ENCODE results near the gene BUD13. TPM values are rescaled to one million over a fixed set of nuclear protein-coding genes. Genes with fewer than 3 reads are reported as not detected.

The BUD13 gene
- total RNA-seq, 2 donors from 2014 or later, result 8.1 to 8.2 TPM

GRCh38 chr11:116729501-116730240, 43.1 kb downstream of the BUD13 start:
- DNase-seq, result no peak
- no peak for ATAC-seq
- intact Hi-C loops (cut with DNase I), result no loop called here

GRCh38 chr11:116727990-116728389, 44.8 kb downstream of the BUD13 start:
- ATAC-seq (no peak), DNase-seq (no peak)
- intact Hi-C loops (cut with DNase I), result no loop called here

- ATAC-seq, result peak in 1 of 2 donors; percentile 48
- no peak for DNase-seq
These were observed 47.2 kb downstream of the BUD13 start for GRCh38 chr11:116725434-116726221.

GRCh38 chr11:116724813-116725212, 48.0 kb downstream of the BUD13 start:
- intact Hi-C loops (cut with DNase I), result no loop called here
- DNase-seq, result no peak
- no peak for ATAC-seq

More at GRCh38 chr11:116725434-116726221, 47.2 kb downstream of the BUD13 start:
- intact Hi-C loops (cut with DNase I), result no loop called here

GRCh38 chr11:116723511-116723910, 49.3 kb downstream of the BUD13 start:
- intact Hi-C loops (cut with DNase I), result no loop called here
- no peak for DNase-seq
- no peak for ATAC-seq

GRCh38 chr11:116721988-116722387, 50.8 kb downstream of the BUD13 start:
- ATAC-seq, result no peak
- no peak for DNase-seq
- intact Hi-C loops (cut with DNase I), result no loop called here

- DNase-seq (no peak), ATAC-seq (no peak)
These were observed 51.9 kb downstream of the BUD13 start for GRCh38 chr11:116720895-116721294.

GRCh38 chr11:116718955-116719501, 53.8 kb downstream of the BUD13 start:
- DNase-seq (no peak), ATAC-seq (no peak)
- intact Hi-C loops (cut with DNase I), result no loop called here

More at GRCh38 chr11:116720895-116721294, 51.9 kb downstream of the BUD13 start:
- intact Hi-C loops (cut with DNase I), result no loop called here

- intact Hi-C loops (cut with DNase I), result no loop called here
- DNase-seq, result no peak
- no peak for ATAC-seq
These were observed 56.2 kb downstream of the BUD13 start for GRCh38 chr11:116716621-116717020.

GRCh38 chr11:116715383-116715782, 57.4 kb downstream of the BUD13 start:
- ATAC-seq, result no peak
- DNase-seq, result no peak
- intact Hi-C loops (cut with DNase I), result no loop called here

- DNase-seq, result no peak
- no peak for ATAC-seq
- intact Hi-C loops (cut with DNase I), result no loop called here
These were observed 57.9 kb downstream of the BUD13 start for GRCh38 chr11:116714902-116715301.

- DNase-seq (no peak), ATAC-seq (no peak)
- intact Hi-C loops (cut with DNase I), result no loop called here
These were observed 60.4 kb downstream of the BUD13 start for GRCh38 chr11:116712428-116712827.

GRCh38 chr11:116710762-116711161, 62.0 kb downstream of the BUD13 start:
- ATAC-seq, result no peak
- DNase-seq, result no peak
- intact Hi-C loops (cut with DNase I), result no loop called here

- ATAC-seq, result no peak
- intact Hi-C loops (cut with DNase I), result no loop called here
- no peak for DNase-seq
These were observed 62.6 kb downstream of the BUD13 start for GRCh38 chr11:116710001-116710674.

- DNase-seq (no peak), ATAC-seq (peak in 1 of 2 donors; percentile 14)
- intact Hi-C loops (cut with DNase I), result no loop called here
These were observed 65.0 kb downstream of the BUD13 start for GRCh38 chr11:116707746-116708145.

GRCh38 chr11:116707161-116707629, 65.6 kb downstream of the BUD13 start:
- peak; percentile 41 to 47 for ATAC-seq
- intact Hi-C loops (cut with DNase I), result no loop called here

GRCh38 chr11:116703421-116703820, 69.4 kb downstream of the BUD13 start:
- ATAC-seq (no peak), DNase-seq (no peak)
- intact Hi-C loops (cut with DNase I), result no loop called here

More at GRCh38 chr11:116707161-116707629, 65.6 kb downstream of the BUD13 start:
- no peak for DNase-seq

- intact Hi-C loops (cut with DNase I), result no loop called here
- ATAC-seq (no peak), DNase-seq (no peak)
These were observed 69.9 kb downstream of the BUD13 start for GRCh38 chr11:116702772-116703385.

GRCh38 chr11:116701876-116702275, 70.9 kb downstream of the BUD13 start:
- no peak for DNase-seq
- ATAC-seq, result no peak
- intact Hi-C loops (cut with DNase I), result no loop called here
